NCI-H226 (cell line): ENCODE measurements around the gene ZNF746.
"Not testable (repeated sequence)": the region's sequence is repeated elsewhere in the genome, so short reads cannot be mapped to it uniquely, and the experiment has no call there.

Experiments used
- DNase-seq: peaks from one replicate; pipeline ENCODE4 v3.0.0-alpha.2; 2015

The ZNF746 gene

DNA sequence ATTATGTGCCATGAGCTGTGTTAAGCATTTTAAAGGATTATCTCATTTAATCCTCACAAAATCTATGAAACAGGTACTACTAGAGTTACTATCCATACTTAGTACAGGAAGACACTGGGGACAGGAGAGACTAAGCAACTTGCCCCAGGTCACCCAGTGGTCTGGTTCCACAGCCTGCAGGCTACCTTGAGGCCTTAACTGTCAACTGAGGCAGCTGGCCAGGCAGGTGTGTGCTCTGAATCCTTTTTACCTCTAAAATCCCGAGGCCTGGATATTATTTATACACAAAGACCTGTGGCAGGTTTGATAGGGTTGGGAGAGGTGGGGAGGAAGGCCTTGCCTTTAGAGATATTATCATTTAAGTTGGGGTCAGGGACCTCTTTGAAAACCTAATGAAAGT, 39.8 kb downstream of the ZNF746 start:
- DNase-seq, result no peak

DNA sequence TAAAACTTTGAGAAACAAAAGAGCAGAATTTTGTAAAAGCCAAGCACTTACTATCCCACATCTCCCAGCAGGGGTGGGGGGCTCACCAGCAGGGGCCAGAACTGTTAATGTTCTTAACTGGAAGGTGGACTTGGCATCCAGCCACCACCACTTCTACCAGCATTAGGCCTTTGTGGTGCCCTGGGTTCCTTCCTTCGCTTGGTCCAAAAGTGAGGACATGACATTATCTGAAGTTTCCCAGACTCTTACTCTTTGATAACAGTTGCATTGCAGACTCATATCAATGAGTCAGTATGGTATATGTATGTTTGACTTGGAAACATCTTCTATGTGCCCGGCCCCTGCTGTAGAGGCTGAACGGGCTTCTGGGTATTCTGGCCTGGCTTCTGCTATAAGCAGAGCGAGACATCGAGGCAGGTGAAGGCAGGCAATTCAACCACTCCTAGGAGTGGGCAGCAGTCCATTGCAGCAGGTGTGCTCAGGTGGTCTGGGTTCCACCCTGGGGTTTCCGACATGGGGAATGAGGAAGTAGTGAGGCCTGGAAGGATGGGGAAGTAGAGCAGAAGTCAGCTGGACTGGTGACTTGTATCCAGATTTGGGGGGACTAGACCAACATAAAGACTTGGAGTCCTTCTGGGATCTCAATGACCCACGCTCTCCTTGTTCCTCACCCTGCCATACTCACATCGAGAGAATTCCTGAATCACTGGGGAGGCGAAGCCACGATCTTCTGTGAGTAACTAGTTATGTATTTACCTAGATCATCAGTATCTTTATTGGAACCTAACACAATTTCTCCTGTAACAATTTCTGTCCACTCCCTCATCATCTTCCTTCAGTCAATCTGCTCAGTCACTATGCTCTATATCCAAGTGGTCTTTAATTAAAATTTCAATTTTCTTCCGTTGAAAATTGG, 40.8 kb downstream of the ZNF746 start:
- peak; percentile 12 for DNase-seq

DNA sequence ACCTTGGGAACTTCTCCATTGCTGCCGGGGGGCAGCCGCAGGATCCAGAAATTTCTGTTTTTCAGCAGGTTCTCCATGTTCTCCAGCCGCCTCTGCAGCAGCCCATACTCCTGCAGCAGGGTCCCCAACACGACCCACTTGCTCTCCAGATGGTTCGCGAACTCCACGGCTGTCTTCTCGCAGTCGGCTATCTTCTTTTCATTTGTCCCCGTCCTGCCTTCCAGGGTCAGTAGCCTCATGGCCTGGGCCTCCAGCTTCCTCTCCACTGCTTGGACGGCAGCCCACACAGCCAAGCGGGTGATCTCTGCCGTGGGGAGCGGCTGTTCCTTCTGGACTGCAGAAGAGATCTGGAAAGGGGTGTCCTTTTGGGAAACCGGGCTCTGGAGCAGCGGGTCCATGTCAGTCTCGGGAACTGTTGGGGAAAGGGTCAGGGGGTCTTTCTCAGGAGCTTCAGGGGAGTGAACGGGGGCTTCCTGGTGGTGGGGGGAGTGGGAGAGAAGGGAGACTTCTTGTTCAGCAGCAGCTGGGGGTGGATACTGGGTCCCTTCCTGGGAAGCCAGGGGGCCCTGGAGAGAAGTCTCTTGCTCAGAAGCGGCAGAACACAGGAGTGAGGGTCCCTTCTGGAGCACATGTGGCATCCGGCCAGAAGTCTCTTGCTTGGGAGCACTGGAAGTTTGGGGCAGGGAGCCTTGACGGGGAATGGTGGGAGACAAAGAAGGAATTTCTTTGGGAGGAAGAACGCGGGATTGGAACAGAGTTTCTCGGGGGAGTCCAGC, 42.2 kb downstream of the ZNF746 start:
- DNase-seq, result no peak

DNA sequence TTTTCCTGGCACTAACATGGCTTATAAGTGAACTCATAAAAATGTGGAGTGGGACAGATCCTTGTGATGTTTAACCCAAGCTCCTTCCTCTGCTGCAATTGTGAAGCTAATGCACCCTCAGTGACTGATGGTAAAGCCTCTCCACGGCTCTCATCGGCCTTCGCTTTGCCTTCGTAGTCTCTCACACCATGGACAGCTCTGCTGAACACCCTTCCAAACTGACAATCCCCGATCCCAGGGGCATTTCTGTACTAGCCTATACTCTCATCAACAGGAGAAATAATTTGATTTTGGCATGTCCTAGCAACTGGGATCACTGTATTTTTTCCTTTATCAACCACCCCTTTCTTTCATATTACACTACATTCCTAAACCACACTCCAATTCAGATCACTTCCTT, 42.9 kb downstream of the ZNF746 start:
- no peak for DNase-seq

DNA sequence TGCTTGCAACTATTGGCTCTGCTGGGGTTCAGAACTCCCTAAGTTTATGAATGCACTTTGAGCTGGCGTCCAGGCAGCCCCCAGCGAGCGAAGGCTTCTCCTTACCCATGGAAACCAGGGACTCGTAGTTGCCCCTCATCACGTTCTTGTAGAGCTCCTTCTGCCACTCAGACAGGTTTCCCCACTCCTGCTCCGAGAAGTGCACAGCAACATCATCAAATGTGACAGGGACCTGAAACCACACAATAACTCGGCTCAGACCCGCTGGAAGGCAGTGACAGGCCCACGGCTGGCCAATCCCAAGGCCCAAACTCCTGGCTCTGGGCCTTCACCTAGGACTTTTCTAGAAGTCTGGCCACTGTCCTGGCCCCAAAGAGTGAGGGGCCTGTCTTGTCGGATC, 43.6 kb downstream of the ZNF746 start:
- DNase-seq, result no peak

DNA sequence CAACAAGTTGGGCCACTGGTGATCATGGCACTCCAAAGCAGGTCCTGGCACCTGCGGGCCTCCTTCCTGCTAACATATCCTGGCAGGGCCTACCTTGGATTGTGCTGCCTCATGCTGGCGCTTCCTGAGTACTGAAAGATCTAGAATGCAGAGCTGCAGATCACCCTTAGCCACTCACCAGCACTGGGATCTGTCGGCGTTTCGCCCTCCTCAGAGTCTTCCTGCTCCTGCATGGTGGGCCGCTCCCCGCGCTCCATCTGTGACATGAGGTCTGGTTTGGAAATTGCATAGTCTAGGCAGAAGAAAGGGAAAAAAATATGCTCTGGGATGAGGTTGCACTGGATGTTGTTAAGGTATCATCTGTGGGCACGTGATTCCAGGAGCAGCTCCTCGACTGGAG, 46.8 kb downstream of the ZNF746 start:
- DNase-seq, result no peak

DNA sequence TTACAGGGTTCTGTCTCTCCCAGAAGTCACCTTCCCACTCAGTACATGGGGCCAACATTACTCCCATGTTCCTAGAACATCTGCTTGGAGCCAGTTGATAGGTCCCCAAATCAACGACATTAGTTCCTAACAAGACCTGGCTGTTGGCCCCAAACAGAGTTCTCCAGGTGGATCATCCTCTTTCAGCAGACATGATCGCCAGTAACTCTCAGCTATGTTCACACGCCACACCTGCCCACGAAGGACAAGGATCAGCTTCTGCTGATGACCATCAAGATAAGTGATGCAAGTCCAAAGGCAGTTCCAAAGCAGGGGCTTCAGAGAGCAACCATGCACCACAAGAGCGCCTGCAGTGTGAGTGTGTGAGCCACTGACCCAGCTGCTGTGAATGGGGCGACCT, 47.7 kb downstream of the ZNF746 start:
- no peak for DNase-seq

DNA sequence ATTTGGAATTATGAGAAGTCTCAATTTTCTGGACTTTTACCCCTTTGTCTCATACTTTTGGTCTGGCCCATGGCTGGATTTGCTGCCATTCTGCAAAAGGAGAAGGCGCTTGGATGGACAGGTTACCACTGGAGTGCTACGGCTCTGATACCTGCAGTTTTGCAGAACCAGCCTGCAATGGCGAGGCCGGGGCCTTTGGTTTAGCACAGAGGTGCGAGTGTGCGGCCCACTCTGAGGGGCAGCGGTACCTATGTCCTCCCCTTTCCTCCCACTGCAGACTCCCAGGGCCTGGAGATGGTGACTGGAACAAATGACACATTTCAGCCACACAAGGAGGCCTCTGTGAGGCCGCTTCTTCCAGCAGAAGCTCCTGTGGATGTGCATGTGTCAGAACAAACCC, 48.6 kb downstream of the ZNF746 start:
- no peak for DNase-seq

DNA sequence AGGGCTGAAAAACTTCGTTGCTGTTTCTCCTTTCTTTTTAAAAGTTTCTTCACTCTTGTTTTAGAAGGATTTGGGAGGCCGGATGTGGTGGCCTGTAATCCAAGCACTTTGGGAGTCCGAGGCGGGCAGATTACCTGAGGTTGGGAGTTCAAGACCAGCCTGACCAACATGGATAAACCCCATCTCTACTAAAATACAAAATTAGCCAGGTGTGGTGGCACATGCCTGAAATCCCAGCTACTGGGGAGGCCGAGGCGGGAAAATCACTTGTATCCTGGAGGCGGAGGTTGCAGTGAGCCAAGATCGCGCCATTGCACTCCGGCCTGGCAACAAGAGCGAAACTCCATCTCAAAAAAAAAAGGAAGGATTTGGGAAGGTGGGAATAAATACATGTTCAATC, 51.6 kb downstream of the ZNF746 start:
- not testable (repeated sequence) for DNase-seq

DNA sequence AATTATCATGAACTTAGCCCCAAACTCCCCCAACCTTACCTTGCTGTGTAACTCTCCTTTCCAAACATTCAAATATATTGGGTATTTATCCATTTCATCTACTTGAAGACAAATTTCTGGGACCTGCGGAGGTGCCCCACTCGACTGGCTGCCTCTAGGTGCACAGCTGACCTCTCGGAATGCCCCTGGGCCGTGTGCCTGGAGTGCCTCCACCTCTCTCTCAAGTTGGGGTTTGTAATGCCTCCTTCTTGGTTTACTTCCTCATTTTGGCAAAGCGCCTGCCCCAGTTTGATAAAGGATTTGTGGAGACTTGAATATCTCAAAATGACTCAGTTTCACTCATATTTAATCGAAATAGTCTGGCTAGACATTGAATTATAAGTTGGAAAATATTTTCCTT, 53.3 kb downstream of the ZNF746 start:
- no peak for DNase-seq

DNA sequence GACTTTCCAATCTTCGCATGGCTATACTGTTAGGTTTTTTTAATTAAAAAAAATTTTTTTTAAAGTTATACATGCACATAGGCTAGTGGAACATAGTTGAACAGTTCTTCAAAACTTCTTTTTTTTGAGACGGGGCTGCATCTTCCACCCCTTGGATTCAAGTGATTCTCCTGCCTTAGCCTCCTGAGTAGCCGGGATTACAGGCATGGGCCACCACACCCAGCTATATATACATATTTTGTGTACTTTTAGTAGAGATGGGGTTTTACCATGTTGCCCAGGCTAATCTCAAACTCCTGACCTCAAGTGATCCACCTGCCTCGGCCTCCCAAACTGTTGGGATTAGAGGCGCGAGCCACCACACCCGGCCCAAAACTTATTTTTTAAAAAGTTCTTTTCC, 54.1 kb downstream of the ZNF746 start:
- no peak for DNase-seq

DNA sequence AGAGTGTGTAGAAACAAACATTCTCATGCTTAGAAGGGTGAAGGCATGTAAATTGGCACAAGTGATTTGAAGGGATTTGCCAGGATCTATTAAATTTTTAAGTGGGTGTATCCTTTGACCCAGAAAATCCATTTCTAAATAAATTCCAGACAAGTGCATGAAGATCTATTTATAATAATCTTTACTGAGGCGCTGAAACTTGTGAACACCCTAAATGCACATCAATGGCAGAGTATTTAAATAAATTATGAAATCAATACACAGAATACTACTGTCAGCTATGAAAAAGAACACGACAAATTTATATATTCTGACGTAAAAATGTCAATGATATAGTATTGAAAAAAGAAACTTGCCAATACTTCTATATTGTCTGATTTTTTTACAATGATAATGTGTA, 54.7 kb downstream of the ZNF746 start:
- no peak for DNase-seq

DNA sequence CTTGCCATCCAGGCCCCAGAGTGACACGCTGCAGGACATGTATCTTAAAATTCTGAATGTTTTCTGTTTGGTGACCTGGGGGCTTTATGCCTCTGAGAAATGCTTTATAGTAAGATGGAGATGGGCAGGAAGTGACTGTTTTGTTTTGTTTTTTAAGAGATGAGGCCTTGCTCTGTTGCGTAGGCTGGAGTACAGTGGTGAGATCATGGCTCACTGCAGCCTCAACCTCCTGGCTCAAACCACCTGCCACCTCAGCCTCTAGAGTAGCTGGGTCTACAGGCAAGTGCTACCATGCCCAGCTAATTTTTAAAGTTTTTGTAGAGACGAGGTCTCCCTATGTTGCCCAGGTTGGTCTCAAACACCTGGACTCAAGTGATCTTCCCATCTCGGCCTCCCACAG, 57.4 kb downstream of the ZNF746 start:
- no peak for DNase-seq

DNA sequence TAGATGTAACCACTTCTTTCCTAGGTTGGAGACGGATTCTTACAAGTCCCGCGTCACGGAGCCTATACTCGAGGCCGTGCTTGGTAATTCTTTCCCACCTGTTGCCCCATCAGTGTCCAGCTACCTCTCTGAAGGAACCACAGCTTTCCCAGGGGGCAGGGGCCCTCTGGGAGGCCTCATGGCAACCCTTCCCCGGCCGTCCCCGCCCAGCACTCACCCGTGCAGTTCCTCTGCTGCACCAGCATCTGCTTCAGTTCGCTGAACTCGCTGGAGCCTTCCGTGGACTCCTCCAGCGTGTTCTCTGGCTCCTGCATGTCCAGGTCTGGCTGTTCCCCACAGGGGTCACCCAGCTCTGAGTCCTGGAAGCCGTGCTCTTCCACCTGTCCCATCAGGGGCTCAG, 61.3 kb downstream of the ZNF746 start:
- no peak for DNase-seq

DNA sequence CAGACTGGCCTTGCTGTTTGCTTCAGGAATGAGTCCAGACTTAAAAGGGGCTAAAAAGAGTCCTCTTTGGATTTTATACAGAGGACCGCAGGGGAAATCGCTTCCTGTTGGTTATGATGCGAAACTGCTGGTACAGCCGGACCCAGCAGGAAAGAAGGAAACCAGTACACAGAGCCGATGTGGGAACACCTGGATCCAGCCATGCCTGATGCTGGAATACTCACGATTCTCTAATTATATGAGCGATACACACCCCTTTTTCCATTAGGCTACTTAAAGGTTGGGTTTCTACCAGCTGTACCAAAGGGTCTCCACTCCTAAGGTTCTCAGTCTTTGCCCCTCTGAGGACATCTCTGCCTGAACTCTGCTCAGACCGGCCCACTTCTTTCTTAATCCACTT, 64.5 kb downstream of the ZNF746 start:
- DNase-seq, result no peak

DNA sequence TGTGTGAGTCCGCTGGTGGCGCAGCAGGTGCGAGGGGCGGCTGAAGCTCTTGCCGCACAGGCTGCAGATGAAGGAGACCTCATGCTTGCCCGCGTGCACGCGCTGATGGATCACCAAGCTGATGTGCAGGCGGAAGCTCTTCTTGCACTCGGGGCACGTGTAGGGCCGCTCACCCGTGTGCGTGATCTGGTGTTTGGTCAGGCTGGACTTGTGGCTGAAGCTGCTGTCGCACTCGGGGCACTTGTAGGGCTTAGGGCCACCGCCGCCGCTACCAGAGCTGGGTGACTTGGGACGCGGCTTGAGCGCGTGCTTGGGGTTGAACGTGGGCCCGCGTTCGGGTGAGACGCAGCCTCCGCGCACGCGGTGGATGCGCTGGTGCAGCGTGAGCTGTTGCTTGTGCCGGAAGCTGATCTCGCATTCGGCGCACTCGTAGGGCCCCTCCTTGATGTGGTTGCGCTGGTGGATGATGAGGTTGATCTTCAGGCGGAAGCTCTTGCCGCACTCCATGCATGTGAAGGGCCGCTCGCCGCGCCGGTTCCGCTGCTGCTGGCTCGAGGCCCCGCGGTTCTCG, 65.4 kb downstream of the ZNF746 start:
- DNase-seq, result no peak

DNA sequence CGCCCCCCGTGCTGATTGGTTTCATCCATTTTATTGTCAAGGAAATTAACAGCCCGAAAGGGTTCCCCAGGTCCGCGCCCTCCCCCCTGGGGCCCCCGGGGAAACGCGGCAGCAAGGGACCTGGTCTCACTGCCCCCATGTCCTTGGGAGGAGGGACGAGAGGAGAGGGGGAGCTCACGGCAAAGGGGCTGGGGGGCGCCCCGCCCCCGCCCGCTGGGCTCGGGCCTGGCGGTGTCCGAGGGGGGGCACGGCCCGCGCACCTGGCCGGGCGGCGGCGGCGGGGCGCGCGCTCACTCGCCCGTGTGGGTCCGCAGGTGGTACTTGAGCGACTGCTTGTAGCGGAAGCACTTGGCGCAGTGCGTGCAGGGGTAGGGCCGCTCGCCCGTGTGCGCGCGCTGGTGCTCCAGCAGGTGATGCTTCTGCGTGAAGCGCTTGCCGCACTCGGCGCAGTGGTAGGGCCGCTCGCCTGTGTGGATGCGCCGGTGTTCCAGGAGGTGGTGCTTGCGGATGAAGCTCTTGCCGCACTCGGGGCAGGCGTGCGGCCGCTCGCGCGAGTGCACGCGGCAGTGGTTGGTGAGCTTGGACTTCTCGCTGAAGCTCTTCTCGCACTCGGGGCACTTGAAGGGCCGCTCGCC, 66.0 kb downstream of the ZNF746 start:
- DNase-seq, result no peak

DNA sequence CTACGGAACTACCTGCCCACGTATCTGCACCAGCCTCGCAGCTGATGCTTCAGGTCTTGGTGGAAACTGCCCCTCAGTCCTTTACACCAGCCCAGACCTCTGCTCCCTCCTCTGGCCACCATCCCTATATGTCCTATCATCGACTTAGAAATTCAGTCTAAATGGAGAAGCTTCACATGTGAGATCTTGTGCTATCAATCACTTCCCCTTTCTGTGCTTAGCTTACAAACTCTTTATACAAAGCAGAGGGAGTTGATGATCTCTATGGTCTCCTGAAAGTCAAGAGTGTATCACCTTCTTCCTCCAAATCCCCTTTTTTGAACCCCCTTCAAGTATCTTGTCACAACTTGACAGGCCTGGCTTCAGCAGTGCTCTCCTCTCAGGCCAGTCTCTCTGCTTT, 67.4 kb downstream of the ZNF746 start:
- DNase-seq, result no peak

DNA sequence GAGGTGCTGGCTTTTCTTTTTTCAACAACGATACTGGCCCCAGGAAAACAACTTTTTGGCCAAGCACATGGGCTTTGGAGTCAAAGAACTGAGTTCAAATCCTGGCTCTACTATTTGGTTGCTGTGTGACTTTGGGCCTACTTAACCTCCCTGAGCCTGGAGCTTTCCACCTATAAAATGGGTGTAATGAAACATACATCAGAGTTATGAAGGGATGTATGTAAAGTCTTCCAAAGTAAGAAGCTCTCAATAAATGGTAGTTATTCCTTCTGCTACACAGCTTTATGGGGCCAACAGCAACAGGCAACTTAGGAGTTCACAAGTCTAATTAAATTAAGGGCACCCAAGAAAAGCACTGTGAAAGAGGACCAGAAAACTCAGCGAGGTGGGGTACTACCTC, 69.7 kb downstream of the ZNF746 start:
- DNase-seq, result no peak

DNA sequence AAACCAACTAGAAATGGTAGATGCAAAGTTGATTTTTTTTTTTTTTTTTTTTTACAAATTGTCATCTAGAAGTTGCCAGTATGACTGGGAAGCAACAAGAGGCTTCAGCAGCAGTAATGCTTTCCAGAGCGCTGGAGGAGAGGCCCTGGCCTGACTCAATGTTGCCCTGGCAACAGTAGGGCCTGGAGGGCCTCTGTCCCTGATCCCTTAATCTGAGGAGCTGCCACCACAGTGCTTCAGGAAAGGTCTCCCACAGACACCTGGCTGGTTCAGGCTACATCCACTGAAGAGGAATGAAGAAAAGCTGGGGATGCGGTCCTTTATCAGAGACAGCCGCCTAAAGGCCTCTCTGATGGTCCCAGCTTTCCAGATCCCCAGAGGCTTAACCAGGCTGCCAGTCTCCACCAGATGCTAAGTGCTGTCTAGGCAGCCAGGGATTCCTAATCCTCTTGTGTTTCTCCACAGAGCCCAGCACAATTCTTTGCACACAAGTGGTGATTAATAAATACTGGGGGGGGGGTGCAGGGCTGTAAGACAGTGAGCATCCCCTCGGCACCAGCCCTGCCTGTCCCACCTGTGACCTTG, 70.4 kb downstream of the ZNF746 start:
- DNase-seq, result no peak

DNA sequence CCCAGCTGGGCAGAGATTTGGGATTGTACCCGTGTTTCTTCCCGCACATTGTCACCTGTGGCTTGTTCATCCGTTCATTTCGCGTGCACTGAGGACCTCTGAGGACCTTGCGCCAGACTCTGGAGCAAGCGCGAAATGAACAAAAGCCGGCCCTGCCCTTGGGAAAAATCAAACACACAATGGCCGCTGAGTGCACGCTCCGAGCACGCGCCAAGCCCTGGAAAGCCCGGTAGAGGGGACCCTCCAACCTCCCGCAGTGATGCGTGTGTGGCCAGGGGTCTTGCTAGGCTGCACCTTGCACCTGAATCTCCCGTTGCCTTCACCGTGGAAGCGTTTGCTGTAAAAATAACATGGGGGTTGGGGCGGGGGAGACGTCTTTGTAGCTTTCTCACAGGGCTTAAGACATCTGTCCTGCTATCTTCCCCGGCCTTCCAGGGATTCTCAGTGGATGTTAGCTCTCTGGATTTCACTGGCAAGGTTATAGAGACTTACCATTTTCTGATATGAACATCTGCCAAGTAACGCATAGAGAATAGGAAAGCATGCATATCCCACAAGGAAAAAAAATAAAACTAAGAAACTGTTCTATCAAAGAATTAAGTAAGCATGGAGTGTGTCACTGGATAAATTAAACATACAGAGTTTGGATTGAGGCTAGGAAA, 74.0 kb downstream of the ZNF746 start:
- DNase-seq, result no peak

DNA sequence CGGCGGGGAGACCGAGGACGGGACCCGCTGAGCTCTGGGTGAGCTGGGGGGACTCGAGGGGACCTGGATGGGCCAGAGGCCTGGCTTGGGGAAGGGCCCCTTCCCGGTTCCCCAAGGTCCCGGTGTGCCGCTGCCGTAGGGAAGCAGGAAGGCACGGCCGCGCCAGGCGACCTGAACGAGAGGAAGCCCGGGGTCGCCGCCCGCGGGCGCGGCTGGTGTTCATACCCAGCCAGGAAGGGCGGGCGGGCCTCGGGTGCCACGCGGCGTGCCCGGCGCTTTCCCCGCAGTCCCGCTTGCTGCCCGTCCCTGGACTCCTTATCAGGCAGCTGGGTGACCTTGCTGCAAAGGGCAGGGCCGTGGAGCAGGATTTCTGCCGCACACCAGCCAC, 74.7 kb downstream of the ZNF746 start:
- no peak for DNase-seq
